Body of pancreas (tissue), 4 donors: Measurements from ENCODE around the gene GPR176. TPM values are rescaled to one million over a fixed set of nuclear protein-coding genes. Genes with fewer than 3 reads are reported as not detected.

Experiments used
- ATAC-seq: fragments of 150-250 bp; one replicate; pipeline ENCODE4 v1.9.1; 2016
- DNase-seq, 4 donors: peaks; one replicate each; pipeline ENCODE4 v3.0.0-alpha.2; 2019
- H3K27ac ChIP-seq, 4 donors: fragments of 200-600 bp; sonication (generic); 1 replicate in 3 of 4; 2 replicates in 1 of 4; pipeline versions ENCODE4 v1.5.1 to v1.6.1; 2016 to 2019; ENCODE audit warnings: mild to moderate bottlenecking in 1 of 4, mixed read lengths in 1 of 4, moderate library complexity in 1 of 4
- H3K27me3 ChIP-seq, 2 donors: fragments of 200-600 bp; sonication (generic); one replicate each; pipeline ENCODE4 v1.6.0; 2016; ENCODE audit warnings: mild to moderate bottlenecking in 1 of 2
- H3K36me3 ChIP-seq, 2 donors: fragments of 200-600 bp; sonication (generic); replicated peaks in 1 of 2; 2 replicates each; pipeline ENCODE4 v1.5.1; 2016; ENCODE audit warnings: low read depth in 2 of 2; ENCODE audit not compliant: insufficient read depth in 1 of 2
- H3K4me1 ChIP-seq: fragments of 200-600 bp; sonication (generic); one replicate; pipeline ENCODE4 v1.6.0; 2016
- H3K4me3 ChIP-seq, 2 donors: fragments of 200-600 bp; sonication (generic); 1 replicate in 1 of 2; 2 replicates in 1 of 2; pipeline ENCODE4 v1.5.1; 2016 to 2019
- H3K9me3 ChIP-seq, 3 donors: fragments of 200-600 bp; sonication (generic); 1 replicate in 2 of 3; 2 replicates in 1 of 3; pipeline ENCODE4 v1.5.1; 2016
- CTCF ChIP-seq, 7 experiments: fragments of 450-650 bp in 4 of 7; fragments of 200-600 bp in 3 of 7; sonication (generic) in 3 of 7; IDR thresholded peaks; one replicate each; pipeline ENCODE4 v1.5.1; 2016 to 2019; ENCODE audit warnings: antibody characterized with exemption in 7 of 7
- POLR2A ChIP-seq, 3 donors: fragments of 450-650 bp; IDR thresholded peaks; one replicate each; pipeline ENCODE4 v1.6.1; 2016; ENCODE audit warnings: antibody characterized with exemption in 3 of 3, mild to moderate bottlenecking in 2 of 3
- WGBS, 2 donors: methylation state at CpG; one replicate each; pipeline ENCODE4 v1.1.5; 2017; 5-methylcytosine and 5-hydroxymethylcytosine counted together
- intact Hi-C: fragments of 100-400 bp; cut with DNase I; formaldehyde crosslinking; loops from one replicate; pipeline ENCODE4 v1.15.1; 2023
- total RNA-seq, 2 donors: library from RNA; depleted of rRNA; stranded (reverse); fragments of >200 nt; gene quantifications; one replicate each; pipeline ENCODE4 v1.1.0, GENCODE V29; 2016

GPR176 gene
- total RNA-seq, 2 donors from 2014 or later: 4.7 TPM; not detected in 1

- intact Hi-C loops: no loop called here
- DNase-seq: no peak
- Histone ChIP-seq H3K4me1 (no peaks in the 10 kb centered on the region), H3K36me3 (no peaks in the 10 kb centered on the region), H3K9me3 (no peaks in the 10 kb centered on the region), H3K27me3 (no peaks in the 10 kb centered on the region), H3K4me3 (no peak overlapping the region), H3K27ac (no peak overlapping the region)
- TF ChIP-seq POLR2A (IDR thresholded peaks at IDR 0.05) (no peak), CTCF (IDR thresholded peaks at IDR 0.05) (no peak)
- ATAC-seq: no peak
- 72 to 97% methylated on average over 3 of the region's 3 CpGs for WGBS, 2 donors
Measured at GRCh38 chr15:39774688-39775267, 145.3 kb downstream of the GPR176 start.

GRCh38 chr15:39770748-39771689 is 149.0 kb downstream of the GPR176 start:
- Histone ChIP-seq H3K9me3 (no peaks in the 10 kb centered on the region), H3K4me1 (no peaks in the 10 kb centered on the region), H3K4me3 (no peak overlapping the region), H3K36me3 (no peaks in the 10 kb centered on the region), H3K27ac (peak overlapping the region in 1 of 4 donors; percentile 10), H3K27me3 (no peaks in the 10 kb centered on the region)
- intact Hi-C loops: no loop called here
- DNase-seq (no peak), ATAC-seq (no peak)
- TF ChIP-seq CTCF (IDR thresholded peaks at IDR 0.05) (no peak), POLR2A (IDR thresholded peaks at IDR 0.05) (no peak)
- WGBS, 2 donors: 70 to 79% methylated on average over 8 of the region's 8 CpGs

GRCh38 chr15:39767921-39768320 is 152.1 kb downstream of the GPR176 start:
- ATAC-seq: no peak
- 86 to 91% methylated on average over 3 to 5 of the region's 5 CpGs for WGBS, 2 donors
- H3K27ac ChIP-seq: no peak overlapping the region
- H3K4me1 ChIP-seq: no peaks in the 10 kb centered on the region
- no peak for DNase-seq
- H3K36me3 ChIP-seq: no peaks in the 10 kb centered on the region
- TF ChIP-seq POLR2A (IDR thresholded peaks at IDR 0.05) (no peak), CTCF (IDR thresholded peaks at IDR 0.05) (no peak)
- H3K27me3 ChIP-seq: no peaks in the 10 kb centered on the region
- H3K4me3 ChIP-seq: no peak overlapping the region
- intact Hi-C loops: no loop called here
- no peaks in the 10 kb centered on the region for H3K9me3 ChIP-seq

GRCh38 chr15:39761006-39761405 is 159.1 kb downstream of the GPR176 start:
- DNase-seq: no peak

More at GRCh38 chr15:39761006-39761405, 159.1 kb downstream of the GPR176 start:
- Histone ChIP-seq H3K9me3 (no peaks in the 10 kb centered on the region), H3K27ac (no peak overlapping the region), H3K4me1 (no peaks in the 10 kb centered on the region), H3K4me3 (no peak overlapping the region), H3K36me3 (no peaks in the 10 kb centered on the region), H3K27me3 (no peaks in the 10 kb centered on the region)
- intact Hi-C loops: no loop called here
- no peak for ATAC-seq
- 56 to 59% methylated on average over 2 of the region's 2 CpGs for WGBS, 2 donors
- TF ChIP-seq POLR2A (IDR thresholded peaks at IDR 0.05) (no peak), CTCF (IDR thresholded peaks at IDR 0.05) (no peak)
